ENCODE measurements around the gene PIAS2.
"Not testable (repeated sequence)": the region's sequence is repeated elsewhere in the genome, so short reads cannot be mapped to it uniquely, and the experiment has no call there.

The PIAS2 gene

GRCh38 chr18:46831434-46831833, 85.9 kb downstream of the PIAS2 start:
- no peak for DNase-seq

DNA sequence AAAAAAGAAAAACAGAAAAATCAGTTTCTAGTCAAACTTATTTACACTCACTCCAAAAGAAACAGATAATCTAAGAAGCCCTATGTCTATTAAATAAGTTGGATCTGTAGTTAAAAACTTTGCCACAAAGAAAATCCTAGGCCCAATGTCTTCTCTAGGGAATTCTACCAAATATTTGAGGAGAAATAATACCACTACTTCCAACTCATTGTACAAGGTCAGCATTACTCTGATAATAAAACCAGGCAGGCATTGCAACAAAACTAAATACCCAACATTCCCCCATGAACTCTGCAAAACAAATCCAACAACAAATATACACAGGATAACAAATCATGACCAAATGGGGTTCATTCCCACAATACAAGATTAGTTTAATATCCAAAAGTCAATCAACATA, 86.7 kb downstream of the PIAS2 start:
- DNase-seq = no peak

DNA sequence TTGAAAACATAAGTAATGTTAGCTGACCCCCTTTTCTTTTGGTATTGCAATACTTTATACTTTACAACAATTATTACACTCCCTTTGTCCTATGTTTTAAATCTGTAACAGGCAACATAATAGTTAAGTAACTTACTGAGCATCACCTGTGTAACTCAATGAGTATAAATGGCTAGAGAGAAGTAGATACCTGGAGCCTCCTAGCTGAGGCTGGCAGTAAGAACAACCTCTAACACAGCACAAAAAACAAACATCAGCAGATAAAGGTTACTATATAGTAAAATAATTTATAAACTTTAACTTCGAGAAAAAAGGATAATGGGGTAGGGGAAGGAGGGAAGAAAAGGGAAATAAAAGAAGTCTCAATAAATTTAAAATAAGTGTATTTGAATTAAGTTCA, 87.4 kb downstream of the PIAS2 start:
- DNase-seq = no peak

DNA sequence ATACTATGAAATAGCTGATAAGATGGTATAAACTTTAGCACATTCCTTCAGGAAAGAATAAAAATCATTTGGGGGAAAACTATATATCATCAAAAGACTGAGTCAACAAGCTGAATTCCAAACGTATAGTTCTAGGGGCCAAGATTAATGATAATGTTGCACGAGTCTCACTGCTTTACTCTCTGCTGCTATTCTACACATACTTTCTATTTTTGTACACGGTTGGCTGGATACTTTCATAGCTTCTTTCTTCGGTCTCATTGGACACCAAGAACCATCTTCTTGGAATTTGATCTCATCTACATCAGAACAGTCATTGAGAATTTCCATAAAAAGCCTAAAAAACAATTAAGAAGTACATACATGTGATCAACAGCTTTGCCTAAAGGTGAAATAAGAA, 87.8 kb downstream of the PIAS2 start:
- no peak for DNase-seq

GRCh38 chr18:46821856-46822711, 95.2 kb downstream of the PIAS2 start:
- DNase-seq = no peak

DNA sequence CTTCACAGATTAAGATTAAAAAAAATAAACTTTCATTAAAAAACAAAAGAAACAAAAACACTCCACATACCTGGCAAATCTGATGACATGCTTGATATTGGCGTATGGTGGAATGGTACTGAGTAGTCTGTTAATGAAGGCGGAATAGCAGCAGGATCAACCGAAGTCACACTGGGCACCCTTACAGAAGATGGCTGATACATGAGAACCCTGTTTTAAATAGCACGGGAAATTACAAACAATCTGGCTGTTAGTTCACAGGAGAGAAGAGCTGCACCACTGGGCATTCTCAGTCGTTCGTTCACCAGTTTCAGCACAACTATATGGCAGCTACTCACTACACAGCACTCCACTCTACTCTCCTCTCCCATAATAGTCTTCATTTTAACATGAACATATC, 96.4 kb downstream of the PIAS2 start:
- DNase-seq = no peak

- DNase-seq = no peak
These were observed 101.6 kb downstream of the PIAS2 start for GRCh38 chr18:46815661-46816060.

DNA sequence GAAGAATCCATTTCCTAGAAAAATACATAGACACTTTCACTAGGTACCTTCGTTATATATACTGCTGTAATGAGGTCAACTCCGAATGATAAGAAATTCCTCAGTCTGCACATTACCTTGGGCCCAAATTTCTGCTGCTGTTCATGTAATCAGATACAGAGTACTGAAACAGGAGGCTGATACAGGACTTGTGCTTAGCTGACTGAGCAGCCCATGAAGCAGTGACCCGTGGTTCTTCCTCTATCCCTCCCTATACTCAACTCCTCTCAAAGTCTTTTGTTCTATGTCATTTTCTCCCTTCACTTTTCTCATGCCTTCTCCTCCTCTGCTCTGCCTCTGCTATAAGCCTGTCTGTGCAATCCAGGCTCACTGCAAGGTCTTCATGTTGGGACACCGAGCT, 102.9 kb downstream of the PIAS2 start:
- no peak for DNase-seq

GRCh38 chr18:46812311-46812710, 105.0 kb downstream of the PIAS2 start:
- no peak for DNase-seq

GRCh38 chr18:46810481-46811000, 106.8 kb downstream of the PIAS2 start:
- no peak for DNase-seq

DNA sequence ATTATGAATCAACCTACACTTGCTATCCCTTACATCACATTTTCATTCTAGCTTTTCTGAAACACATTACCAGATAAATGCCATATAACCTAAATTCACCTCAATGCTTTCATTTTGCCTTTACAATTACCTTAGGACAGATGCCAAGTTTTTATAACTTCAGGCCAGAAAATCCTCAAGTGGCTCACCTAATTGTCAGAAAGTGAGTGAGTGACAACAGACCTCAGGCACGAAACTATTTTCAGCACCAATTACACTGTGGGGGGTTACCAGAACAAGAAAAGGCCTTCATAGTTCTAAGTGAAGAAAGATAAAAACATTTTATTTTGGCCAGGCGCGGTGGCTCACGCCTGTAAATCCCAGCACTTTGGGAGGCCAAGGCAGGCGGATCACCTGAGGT, 108.2 kb downstream of the PIAS2 start:
- DNase-seq = no peak

GRCh38 chr18:46795945-46796344, 121.4 kb downstream of the PIAS2 start:
- not testable (repeated sequence) for DNase-seq

- DNase-seq = no peak
These were observed 122.7 kb downstream of the PIAS2 start for GRCh38 chr18:46794607-46795006.

- no peak for DNase-seq
These were observed 123.7 kb downstream of the PIAS2 start for GRCh38 chr18:46793565-46793964.

GRCh38 chr18:46789088-46789487, 128.2 kb downstream of the PIAS2 start:
- no peak for DNase-seq

- DNase-seq = no peak
These were observed 129.6 kb downstream of the PIAS2 start for GRCh38 chr18:46787674-46788073.

DNA sequence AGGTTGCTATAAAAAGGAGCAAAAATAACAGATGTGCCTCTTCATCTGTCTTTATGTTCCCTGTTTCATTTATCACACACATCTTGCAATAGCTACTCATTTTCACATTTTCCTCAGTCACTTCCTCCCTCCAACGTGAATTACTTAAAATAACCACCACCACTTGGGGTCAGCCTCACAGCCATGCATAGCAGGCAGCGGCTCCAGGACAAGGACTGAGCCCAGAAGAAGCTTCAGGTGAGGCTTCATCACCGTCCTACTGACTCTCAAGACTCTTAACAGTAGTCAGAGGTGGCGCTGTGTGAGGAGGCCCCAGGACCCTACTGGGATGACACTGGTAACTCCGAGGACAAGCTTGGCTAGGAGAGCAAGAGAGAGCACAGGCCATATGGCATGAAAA, 144.9 kb downstream of the PIAS2 start:
- no peak for DNase-seq

DNA sequence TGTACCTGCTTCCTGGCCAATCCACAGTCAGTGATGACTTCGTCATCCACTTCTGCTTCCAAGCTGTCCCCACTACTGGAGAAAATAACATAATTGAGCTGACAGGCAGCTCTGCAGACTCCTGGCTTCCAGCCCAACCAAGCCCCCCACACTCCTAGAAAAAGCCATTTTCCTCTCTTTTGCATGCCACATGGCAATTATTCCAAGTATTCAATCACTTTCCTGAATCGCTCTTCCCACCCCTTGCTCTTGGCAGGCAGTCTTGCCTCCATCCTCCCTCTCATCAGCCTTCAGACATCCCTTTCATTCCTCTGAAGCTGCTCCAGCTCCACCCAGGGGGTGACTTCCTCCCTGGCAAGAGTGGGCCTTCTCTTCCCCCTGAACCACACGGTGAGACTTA, 146.2 kb downstream of the PIAS2 start:
- DNase-seq = no peak

DNA sequence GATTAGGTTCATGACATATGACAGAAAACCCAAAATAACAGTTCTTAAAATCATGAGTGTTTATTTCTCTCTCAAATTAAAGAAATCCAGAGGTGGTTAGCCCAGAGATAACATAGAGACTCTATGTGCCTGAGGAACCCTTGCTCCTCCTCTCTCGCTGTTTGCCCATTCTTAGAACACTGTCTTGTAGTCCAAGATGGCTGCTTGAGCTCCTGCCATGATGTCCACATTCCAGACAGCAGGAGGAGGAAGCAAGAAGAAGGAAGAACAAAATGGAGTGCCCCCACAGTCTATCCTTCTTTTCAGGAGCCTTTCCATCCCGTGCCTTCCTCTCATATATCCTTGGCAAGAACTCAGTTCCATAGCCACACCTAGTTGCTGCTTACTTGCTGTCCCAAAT, 146.6 kb downstream of the PIAS2 start:
- no peak for DNase-seq

DNA sequence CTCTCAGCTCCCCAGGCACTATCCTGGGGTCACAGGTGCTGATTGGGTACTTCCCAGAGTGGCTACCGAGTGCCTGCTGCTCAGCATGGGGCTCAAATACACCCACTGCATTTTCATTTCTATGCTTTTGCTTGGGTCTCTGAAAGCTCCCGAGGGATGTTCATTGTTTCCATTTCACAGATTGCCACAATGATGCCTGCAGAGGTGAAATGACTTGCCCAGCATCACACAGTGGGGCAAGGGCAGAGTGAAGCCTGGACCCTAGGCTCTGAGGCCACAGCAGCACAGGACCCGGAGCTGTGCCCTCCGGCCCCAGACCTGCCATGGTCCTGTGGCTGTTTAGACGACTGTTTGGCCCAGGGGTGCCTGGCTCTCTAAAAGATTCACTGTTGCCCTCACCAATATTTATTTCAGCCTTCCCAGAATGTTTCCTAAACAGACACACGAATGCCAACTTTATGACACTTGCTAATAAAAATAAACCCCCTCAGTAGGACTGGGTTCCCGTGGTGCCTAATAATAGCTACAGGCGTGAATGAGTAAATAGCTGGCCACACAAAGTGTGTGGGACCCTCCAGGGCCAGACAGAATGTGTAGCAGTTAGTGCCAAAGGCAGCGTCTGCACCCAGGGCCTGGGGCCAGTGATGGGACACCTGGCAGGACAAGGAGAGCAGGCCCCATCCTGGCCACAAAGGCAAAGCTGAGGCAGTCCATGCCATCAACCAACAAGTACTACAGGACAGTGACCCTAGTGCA, 149.0 kb downstream of the PIAS2 start:
- DNase-seq = no peak

GRCh38 chr18:46767217-46767616, 150.1 kb downstream of the PIAS2 start:
- DNase-seq = no peak

DNA sequence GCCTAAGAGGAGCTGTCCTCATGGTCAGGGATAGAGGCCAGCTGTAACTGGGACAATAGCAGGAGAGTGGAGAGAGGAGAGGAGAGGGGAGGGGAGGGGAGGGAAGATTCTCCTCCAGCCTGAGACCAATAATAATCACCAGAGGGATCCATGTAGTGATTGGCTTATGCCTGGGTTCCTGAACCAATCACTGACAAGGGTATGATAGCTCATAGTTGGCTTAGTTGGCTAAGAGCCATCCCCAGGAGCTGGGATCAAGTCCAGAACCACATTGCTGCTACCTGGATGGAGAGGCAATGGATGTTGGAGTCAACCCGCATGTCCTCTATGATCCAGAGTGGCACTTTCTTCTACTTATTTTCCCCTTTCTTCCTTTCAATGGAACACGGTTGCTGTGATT, 152.7 kb downstream of the PIAS2 start:
- no peak for DNase-seq

GRCh38 chr18:46761059-46761769, 156.1 kb downstream of the PIAS2 start:
- no peak for DNase-seq

All from stimulated activated CD4-positive, alpha-beta T cell treated with anti-CD3 and anti-CD28 coated beads, Interleukin-2, amount 100 ng/mL, for 24 hours (primary cell).